Lung (tissue), 12 donors: Measurements from ENCODE around the gene POLR2F. TPM values are rescaled to one million over a fixed set of nuclear protein-coding genes. Genes with fewer than 3 reads are reported as not detected.

Experiments used
- ATAC-seq: fragments of 200-7000 bp; cut with Tn5 transposase; one replicate; pipeline ENCODE4 v1.9.1; 2020; ENCODE audit warnings: moderate number of reproducible peaks; ENCODE audit not compliant: insufficient read depth, low FRiP score
- DNase-seq, 3 donors: peaks; one replicate each; pipeline ENCODE4 v3.0.0-alpha.2; 2013 to 2017
- H3K27ac ChIP-seq, 2 donors: one replicate each; pipeline ENCODE4 v1.5.1; 2013; ENCODE audit warnings: mild to moderate bottlenecking in 2 of 2, moderate library complexity in 2 of 2, control low read depth in 1 of 2, inconsistent platforms in 1 of 2, low read depth in 1 of 2, low read length in 1 of 2
- H3K27me3 ChIP-seq, 3 donors: one replicate each; pipeline ENCODE4 v1.5.1; 2013; ENCODE audit warnings: low read length in 2 of 3; ENCODE audit not compliant: control insufficient read depth in 3 of 3, insufficient read depth in 3 of 3
- H3K36me3 ChIP-seq, 4 donors: one replicate each; pipeline ENCODE4 v1.5.1; 2013; ENCODE audit warnings: low read length in 4 of 4, mild to moderate bottlenecking in 1 of 4, moderate library complexity in 1 of 4; ENCODE audit not compliant: control insufficient read depth in 4 of 4, insufficient read depth in 4 of 4
- H3K4me1 ChIP-seq, 5 donors: one replicate each; pipeline ENCODE4 v1.5.1; 2013; ENCODE audit warnings: low read length in 5 of 5, mild to moderate bottlenecking in 2 of 5, moderate library complexity in 1 of 5; ENCODE audit not compliant: control insufficient read depth in 5 of 5, insufficient read depth in 5 of 5
- H3K4me3 ChIP-seq: one replicate; pipeline ENCODE4 v1.5.1; 2013; ENCODE audit warnings: mild to moderate bottlenecking, control low read depth, moderate library complexity
- H3K9ac ChIP-seq, 2 donors: one replicate each; pipeline ENCODE4 v1.5.1; 2013; ENCODE audit warnings: low read length in 2 of 2, control low read depth in 1 of 2; ENCODE audit not compliant: insufficient read depth in 1 of 2
- H3K9me3 ChIP-seq, 4 donors: one replicate each; pipeline ENCODE4 v1.5.1; 2013; ENCODE audit warnings: low read length in 3 of 4, mild to moderate bottlenecking in 1 of 4, moderate library complexity in 1 of 4; ENCODE audit not compliant: control insufficient read depth in 4 of 4, insufficient read depth in 3 of 4
- CTCF ChIP-seq: IDR thresholded peaks from 2 replicates; pipeline ENCODE4 v1.5.1; 2012; ENCODE audit warnings: mild to moderate bottlenecking; ENCODE audit errors: control extremely low read depth, extremely low read depth
- WGBS, 2 donors: extraction: QIAGEN DNeasy Blood & Tissue Kit; methylation state at CpG; one replicate each; pipeline ENCODE4 v1.1.7; 2013; 5-methylcytosine and 5-hydroxymethylcytosine counted together
- polyA plus RNA-seq, 2 donors: library from polyadenylated mRNA; stranded (reverse); fragments of 200-250 nt; gene quantifications; one replicate each; pipeline ENCODE4 v1.2.1, GENCODE V29; 2013
- total RNA-seq, 2 donors: library from RNA; depleted of rRNA in 1 of 2; stranded (reverse); fragments of >200 nt in 1 of 2; gene quantifications; one replicate each; pipeline ENCODE4 v1.2.1, GENCODE V29; 2014 to 2021
- donor health status: control.
- donor health status: control.
- donor health status: Bipolar disorder and iron deficiency.
- donor health status: healthy.
- donor health status: DM: yes; HTN: yes; CAD: no.

Gene POLR2F
- total and polyA plus RNA-seq, 4 donors = 36.8 to 161 (median 79.6) TPM

GRCh38 chr22:37990301-37990700 lies 36.8 kb downstream of the POLR2F start:
- H3K4me3 ChIP-seq = no peak overlapping the region
- ATAC-seq (no peak), DNase-seq (peak; percentile 54 to 76 (median 75))
- H3K36me3 ChIP-seq = peaks cover 0 to 7% (median 0%) of the 10 kb centered on the region in 4 donors
- no peaks in the 10 kb centered on the region for H3K27me3 ChIP-seq
- WGBS, 2 donors = 76 to 88% methylated on average over 5 of the region's 5 CpGs
- H3K9me3 ChIP-seq = no peaks in the 10 kb centered on the region
- peaks cover 0 to 11% (median 0%) of the 10 kb centered on the region in 5 donors for H3K4me1 ChIP-seq
- TF ChIP-seq CTCF = no peak
- no peak overlapping the region for H3K27ac ChIP-seq
- no peak overlapping the region for H3K9ac ChIP-seq

- no peaks in the 10 kb centered on the region for H3K9me3 ChIP-seq
- H3K36me3 ChIP-seq = peaks cover 0 to 7% (median 0%) of the 10 kb centered on the region in 4 donors
- no peak for DNase-seq
- no peak overlapping the region for H3K9ac ChIP-seq
- no peak for TF ChIP-seq CTCF
- WGBS, 2 donors = 84 to 89% methylated on average over 7 of the region's 7 CpGs
- ATAC-seq = no peak
- H3K4me1 ChIP-seq = peaks cover 0 to 11% (median 0%) of the 10 kb centered on the region in 5 donors
- H3K27me3 ChIP-seq = no peaks in the 10 kb centered on the region
- no peak overlapping the region for H3K4me3 ChIP-seq
- H3K27ac ChIP-seq = no peak overlapping the region
Measured at GRCh38 chr22:37990862-37991261, 37.4 kb downstream of the POLR2F start.

GRCh38 chr22:37991731-37992442 lies 38.4 kb downstream of the POLR2F start:
- peaks cover 0 to 11% (median 0%) of the 10 kb centered on the region in 5 donors for H3K4me1 ChIP-seq
- peaks cover 0 to 1% (median 0%) of the 10 kb centered on the region in 4 donors for H3K36me3 ChIP-seq
- no peaks in the 10 kb centered on the region for H3K9me3 ChIP-seq
- H3K27me3 ChIP-seq = no peaks in the 10 kb centered on the region
- DNase-seq (no peak), ATAC-seq (no peak)
- H3K4me3 ChIP-seq = no peak overlapping the region
- TF ChIP-seq CTCF = no peak
- no peak overlapping the region for H3K9ac ChIP-seq
- no peak overlapping the region for H3K27ac ChIP-seq
- 71 to 75% methylated on average over 6 of the region's 6 CpGs for WGBS, 2 donors
